GM18505 (cell line): Measurements from ENCODE around the gene NDUFS7.

Source experiments
- ATAC-seq: cut with Tn5 transposase; IDR thresholded peaks from one replicate; pipeline ENCODE4 v1.9.1; 2021; ENCODE audit not compliant: unreplicated experiment
- POLR2A ChIP-seq: IDR thresholded peaks from 4 replicates; pipeline ENCODE4 v1.6.1; 2011; ENCODE audit warnings: borderline replicate concordance; ENCODE audit not compliant: insufficient read depth, insufficient read length; ENCODE audit errors: extremely low read depth

NDUFS7 gene

GRCh38 chr19:1386945-1387683 lies 3.4 kb downstream of the NDUFS7 start:
- ATAC-seq: no peak
- no peak for TF ChIP-seq POLR2A

DNA sequence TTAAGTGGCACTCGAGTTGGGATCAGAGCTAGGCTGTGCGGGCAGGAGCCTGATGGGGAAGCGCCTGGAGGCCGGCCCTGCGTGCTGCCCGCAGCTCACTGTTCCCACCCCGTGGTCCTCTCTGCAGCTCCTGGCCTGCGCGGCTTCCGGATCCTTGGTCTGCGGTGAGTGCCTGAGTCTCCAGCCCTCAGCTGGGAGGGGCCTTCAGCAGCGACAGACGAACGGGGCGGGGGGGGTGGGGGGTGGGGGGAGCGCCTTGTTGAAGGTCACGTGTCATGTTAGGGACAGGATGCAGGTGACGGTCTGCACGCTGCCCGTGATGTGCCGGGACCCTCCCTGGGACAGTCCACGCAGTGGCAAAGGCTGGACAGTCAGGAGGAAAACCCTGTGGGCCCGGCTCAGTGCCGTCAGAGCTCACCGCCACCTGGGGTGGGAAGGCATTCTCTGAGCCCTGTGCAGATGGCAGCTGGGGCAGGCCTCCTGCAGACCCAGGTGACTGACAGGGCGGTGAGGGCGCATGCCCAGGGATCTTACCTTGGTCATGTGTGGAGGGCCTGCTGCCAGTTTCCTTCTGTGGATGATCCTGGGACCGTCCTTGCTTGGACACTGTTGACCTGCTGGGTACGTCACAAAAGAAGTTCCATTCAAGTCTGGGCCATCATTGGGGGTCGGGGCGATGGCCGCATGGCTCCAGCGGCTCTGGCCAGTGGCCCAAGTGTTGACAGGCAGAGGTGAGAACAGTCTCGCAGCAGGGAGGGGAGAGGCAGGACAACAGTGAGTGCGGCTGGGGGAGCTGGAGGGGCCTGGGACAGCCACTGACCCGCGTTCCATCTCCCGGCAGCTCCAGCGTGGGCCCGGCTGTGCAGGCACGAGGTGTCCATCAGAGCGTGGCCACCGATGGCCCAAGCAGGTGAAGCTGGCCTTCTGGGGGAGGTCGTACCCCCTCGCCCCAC lies 4.3 kb downstream of the NDUFS7 start:
- no peak for TF ChIP-seq POLR2A
- no peak for ATAC-seq

DNA sequence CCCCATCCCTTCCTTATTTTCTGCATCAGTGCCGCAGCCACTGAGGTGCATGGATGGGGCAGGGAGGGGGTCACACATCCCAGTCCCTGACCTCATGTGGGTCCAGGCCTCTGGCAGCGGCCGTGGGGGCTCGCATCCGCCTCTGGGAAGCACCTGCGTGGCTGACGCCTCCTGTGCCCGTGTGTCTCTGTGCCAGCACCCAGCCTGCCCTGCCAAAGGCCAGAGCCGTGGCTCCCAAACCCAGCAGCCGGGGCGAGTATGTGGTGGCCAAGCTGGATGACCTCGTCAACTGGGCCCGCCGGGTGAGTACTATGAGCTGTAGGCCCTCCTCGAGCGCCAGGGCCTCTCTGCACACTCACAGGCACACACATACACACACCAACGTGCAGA lies 4.9 kb downstream of the NDUFS7 start:
- TF ChIP-seq POLR2A: no peak
- ATAC-seq: no peak

DNA sequence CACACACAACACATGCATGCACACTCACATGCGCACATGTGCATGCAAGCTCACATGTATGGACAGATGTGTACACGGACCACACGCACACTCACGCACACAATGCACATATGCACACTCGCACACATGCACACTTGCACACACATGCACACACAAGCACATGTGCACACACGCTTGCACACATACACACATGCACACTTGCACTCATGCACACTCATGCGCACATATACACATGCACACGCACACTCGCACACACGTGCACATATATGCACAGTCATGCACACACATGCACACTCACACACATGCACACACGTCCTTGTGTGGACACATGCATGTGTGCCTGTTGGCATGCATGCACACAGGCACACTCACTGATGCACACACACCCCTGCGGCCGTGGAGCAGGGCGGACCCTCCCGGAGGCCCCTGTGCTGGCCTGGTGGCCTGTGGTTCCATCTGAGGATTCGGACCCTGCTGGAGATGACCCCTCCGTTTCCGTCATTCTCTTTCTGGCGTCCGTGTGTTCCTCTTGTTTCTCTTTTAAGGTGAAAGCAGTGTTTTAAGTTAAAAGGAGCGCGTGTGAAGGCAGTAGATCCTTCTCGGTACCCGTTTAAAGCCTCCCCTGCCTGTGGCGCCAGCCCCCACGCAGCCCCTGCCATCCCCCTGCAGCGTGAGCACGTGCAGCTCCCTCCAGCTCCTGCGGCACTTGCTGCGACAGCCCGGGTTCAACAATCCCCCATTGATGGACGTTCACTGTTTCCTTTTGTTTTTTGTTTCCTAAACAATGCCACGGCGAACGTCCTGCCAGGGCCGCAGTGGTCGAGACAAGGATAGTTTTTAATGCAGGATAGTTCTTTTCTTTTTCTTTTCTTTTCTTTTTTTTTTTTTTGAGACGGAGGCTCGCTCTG lies 5.6 kb downstream of the NDUFS7 start:
- no peak for ATAC-seq
- TF ChIP-seq POLR2A: no peak

DNA sequence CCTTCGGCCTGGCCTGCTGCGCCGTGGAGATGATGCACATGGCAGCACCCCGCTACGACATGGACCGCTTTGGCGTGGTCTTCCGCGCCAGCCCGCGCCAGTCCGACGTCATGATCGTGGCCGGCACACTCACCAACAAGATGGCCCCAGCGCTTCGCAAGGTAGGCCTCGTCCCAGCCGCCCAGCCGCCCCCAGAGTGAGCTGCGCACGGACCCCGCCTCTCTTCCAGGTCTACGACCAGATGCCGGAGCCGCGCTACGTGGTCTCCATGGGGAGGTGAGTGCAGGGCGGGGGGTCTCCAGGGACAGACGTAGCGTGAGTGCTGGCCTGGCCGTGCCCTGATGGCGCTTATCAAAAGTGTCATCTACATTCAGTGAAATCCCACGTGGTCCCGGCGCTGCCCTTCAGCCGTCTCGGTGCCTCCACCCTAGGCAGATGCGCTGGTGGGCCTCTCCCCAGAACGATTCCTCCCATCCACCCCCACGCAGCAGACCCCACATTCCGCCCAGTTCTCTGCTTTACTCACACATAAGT lies 7.2 kb downstream of the NDUFS7 start:
- no peak for ATAC-seq
- no peak for TF ChIP-seq POLR2A

DNA sequence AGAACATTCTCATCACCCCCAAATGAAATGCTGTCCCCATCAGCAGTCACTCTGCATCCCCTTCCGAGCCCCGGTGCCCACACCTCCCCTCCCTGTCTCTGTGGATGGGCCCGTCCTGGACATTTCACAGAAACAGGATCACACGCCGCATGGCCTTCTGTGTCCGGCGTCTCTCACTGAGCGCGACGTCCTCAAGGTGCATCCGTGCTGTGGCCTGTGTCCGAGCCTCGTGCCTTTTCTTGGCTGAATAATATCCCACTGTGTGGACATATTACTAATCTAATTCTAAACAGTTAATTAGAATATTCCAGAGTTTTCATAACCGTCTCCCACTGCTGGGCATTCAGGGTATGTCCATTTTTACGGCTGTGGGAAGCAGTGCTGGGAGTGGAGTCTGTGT lies 8.7 kb downstream of the NDUFS7 start:
- no peak for ATAC-seq

DNA sequence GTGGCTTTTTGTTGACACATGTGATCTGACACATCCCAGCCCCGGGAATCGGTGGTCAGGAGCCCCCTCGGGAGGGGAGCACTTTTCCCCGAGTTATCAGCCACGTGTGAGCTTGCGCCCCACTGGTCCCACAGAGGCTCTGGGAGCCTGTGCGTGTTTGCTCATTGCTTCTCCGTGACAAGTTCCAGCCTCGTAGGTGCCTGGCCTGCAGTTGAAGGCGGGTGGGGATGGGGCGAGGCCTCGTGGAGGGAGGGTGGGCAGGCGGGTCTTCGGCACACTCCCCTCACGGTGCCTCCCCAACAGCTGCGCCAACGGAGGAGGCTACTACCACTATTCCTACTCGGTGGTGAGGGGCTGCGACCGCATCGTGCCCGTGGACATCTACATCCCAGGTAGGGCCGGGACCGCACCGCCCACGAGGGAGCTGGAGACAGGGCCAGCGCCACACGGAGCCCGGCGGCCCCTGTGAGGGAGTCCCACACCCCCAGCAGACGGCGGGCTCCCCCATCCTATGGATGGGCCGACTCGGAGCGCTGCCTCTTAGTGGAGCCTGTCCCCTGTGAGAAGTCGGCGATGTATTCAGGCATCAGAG lies 9.3 kb downstream of the NDUFS7 start:
- TF ChIP-seq POLR2A: no peak
- no peak for ATAC-seq

More for the DNA sequence above, 8.7 kb downstream of the NDUFS7 start:
- no peak for TF ChIP-seq POLR2A

DNA sequence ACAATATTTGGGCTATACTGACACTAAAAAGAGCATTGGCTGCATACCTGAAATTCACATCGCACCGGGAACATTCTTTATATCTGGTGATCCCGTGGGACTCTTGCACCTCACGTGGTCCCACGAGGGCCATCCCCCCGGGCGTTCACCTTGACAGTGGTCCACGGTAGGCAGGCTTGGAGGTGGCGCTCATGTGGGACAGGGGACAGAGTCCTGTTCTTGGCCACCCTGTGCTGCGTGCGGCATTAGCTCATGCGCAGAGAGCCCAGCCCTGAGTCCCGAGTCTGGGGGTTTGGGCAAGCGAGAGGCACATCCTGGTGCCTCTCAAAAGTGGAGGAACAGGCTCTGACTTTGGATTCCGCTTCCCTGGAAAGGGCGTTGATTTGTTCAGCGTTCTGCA lies 10.1 kb downstream of the NDUFS7 start:
- TF ChIP-seq POLR2A: no peak
- ATAC-seq: no peak

- TF ChIP-seq POLR2A: no peak
- ATAC-seq: no peak
Observed at GRCh38 chr19:1394252-1395193, 10.8 kb downstream of the NDUFS7 start.

DNA sequence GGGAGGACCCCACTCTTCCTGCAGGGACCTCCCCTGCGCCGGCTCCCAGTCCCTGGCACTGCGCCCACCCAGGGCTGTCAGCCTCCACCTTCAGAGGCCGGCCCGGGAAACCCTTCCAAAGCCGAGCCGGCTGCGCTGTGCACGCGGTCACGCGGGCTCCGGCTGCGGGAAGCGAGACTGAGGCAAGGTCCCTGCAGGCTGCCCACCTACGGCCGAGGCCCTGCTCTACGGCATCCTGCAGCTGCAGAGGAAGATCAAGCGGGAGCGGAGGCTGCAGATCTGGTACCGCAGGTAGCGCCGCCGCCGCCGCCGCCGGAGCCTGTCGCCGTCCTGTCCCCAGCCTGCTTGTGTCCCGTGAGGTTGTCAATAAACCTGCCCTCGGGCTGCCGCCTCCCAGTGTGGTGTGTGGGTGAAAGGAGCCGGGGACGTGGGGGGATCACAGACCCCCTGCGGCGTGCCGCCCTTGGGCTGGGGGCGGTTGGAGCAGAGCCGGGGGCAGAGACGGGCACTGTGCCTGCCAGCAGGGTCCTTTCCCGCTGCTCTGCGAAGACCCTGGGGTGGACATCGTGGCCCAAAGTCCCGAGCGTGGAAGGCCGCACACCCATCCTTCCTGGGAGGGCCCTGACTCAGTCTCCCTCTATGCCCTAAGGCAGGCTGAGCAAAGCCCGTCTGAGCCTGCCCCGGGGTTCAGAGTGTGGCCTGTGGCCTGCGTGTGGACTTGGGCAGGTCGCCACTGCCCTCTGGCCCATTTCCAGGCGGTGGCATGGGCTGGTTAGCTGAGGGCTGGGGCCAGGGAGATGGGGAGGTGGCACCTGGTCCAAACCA lies 11.7 kb downstream of the NDUFS7 start:
- TF ChIP-seq POLR2A: no peak
- no peak for ATAC-seq
